CMK (cell line): ENCODE measurements around the gene NFILZ.
"Not testable (repeated sequence)": the region's sequence is repeated elsewhere in the genome, so short reads cannot be mapped to it uniquely, and the experiment has no call there.

Experiments used
- DNase-seq: peaks from one replicate; pipeline ENCODE4 v3.0.0-alpha.2; 2010; ENCODE audit warnings: low read depth

NFILZ gene

GRCh38 chr19:8611391-8611876 lies 19.0 kb upstream of the NFILZ start:
- DNase-seq: no peak

- no peak for DNase-seq
Observed at GRCh38 chr19:8611877-8612806, 18.3 kb upstream of the NFILZ start.

- no peak for DNase-seq
Observed at GRCh38 chr19:8612807-8613171, 17.6 kb upstream of the NFILZ start.

DNA sequence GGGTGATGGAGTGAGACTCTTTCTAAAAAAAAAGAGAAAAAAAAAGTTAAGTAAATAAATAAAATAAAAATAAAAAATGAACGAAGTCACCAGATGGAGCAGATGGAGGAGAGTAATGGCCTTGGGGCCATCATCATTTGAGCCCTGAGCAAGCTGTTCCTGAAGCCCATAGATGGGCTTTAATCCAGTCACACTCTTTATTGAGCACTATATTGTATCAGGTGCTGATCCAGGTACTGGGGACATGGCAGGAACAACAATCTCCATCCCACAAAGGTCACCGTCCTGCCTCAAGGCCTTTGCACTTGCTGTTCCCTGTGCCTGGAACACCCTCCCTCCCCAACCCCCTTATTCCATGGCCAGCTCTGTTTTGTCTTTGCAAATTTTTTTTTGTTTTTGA lies 16.0 kb upstream of the NFILZ start:
- no peak for DNase-seq

DNA sequence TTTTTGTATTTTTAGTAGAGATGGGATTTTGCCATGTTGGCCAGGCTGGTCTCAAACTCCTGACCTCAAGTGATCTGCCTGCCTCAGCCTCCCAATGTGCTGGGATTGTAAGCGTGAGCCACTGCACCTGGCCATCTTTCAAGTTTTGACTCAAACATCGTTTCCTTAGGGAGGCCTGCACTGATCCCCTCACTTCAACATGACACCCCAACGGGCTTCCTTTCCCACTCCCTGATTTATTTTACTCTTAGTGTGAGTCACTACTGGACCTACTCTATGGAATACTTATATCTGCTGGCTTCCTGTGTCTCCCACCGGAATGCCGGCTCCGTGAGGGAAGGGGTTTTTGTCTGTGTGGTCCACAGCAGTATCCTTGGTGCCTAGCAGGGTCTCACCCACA lies 15.4 kb upstream of the NFILZ start:
- no peak for DNase-seq

DNA sequence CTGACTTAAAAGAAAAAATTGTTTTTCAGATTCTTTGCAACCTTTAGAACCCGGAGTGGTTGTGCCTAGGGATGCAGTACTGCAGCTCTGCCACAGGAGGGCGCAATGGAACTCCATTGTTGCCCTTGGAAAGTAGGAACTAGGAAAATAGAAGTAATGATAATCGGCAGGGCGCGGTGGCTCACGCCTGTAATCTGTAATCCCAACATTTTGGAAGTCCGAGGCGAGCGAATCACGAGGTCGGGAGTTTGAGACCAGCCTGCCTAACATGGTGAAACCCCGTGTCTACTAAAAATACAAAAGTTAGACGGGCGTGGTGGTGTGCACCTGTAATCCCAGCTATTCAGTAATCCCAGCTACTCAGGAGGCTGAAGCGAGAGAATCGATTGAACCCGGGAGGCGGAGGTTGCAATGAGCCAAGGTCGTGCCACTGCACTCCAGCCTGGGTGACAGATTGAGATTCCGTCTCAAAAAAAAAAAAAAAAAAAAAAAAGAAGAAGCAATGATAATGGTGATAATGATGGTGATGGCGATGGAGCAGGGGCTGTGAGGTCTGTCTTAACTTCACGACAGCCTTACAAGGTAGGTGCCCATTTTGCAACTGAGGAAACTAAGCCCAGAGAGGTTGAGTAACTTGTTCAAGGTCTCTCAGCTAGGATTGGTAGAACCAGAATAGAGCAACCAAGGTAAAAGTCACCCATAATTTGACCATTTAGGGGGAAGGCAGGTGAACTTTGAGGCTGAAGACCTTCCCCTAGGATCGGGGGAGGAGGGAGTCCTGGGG lies 14.4 kb upstream of the NFILZ start:
- peak; percentile 30 for DNase-seq

- no peak for DNase-seq
Observed at GRCh38 chr19:8616861-8617260, 13.6 kb upstream of the NFILZ start.

DNA sequence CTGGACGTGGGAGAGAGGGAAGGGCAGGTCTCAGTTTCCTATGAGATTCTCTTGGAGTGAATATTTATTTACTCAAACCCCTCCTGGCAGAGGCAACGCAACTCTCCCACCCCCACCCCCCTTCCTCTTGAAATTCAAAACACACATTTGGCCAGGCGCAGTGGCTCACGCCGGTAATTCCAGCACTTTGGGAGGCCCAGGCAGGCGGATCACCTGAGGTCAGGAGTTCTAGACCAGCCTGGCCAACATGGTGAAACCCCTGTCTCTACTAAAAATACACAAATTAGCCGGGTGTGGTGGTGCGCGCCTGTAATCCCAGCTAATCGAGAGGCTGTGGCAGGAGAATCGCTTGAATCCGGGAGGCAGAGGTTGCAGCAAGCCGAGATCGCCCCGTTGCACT lies 13.1 kb upstream of the NFILZ start:
- not testable (repeated sequence) for DNase-seq

DNA sequence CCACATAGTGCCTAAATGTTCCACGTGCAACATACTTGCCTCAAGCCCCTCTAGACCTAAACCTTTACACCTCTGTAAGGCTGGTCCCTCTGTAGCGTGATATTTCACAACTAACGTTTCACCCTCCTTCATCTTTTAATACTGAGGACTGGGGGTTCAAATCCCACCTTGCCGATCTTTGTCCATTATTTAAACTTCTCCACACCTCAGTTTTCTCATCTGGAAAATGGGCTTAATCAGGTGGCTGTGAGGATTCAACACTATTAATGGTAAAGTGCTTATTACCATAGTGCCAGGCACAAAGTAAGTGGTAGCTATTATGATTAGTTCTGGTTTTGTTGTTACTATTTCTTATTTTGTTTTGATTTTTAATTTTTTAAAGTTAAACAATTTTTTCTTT lies 12.4 kb upstream of the NFILZ start:
- no peak for DNase-seq

- no peak for DNase-seq
Observed at GRCh38 chr19:8618751-8619150, 11.7 kb upstream of the NFILZ start.

DNA sequence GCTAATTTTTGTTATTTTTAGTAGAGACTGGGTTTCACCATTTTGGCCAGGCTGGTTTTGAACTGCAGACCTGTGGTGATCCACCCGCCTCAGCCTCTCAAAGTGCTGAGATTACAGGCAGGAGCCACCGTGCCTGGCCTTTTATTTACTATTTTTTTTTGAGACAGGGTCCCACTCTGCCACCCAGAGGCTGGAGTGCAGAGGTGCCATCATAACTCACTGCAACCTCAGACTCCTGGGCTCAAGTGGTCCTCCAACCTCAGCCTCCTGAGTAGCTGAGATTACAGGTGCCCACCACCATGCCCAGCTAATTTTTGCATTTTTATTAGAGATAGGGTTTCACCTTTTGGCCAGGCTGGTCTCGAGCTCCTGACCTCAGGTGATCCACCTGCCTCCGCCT lies 7.5 kb upstream of the NFILZ start:
- not testable (repeated sequence) for DNase-seq

- DNase-seq: no peak
Observed at GRCh38 chr19:8626842-8627241, 3.6 kb upstream of the NFILZ start.

DNA sequence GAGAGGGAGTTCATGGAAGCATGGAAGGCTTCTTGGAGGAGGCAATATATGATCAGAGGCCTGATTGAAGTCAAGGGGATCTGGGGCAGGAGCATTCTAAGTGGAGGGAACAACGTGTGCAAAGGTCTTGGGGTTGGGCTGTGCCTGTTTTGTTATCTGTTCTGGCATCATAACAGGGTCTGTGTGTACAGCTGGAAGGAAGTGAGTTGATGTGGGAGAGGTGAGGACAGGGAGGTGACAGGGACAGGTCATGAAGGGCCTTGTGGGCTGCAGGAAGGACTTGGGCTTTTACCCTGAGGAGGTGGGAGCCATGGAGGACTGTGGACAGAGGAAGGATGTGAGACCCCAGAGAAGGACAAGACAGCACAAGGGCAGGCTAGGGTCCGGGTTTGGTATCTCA lies 1.2 kb upstream of the NFILZ start:
- DNase-seq: no peak

DNA sequence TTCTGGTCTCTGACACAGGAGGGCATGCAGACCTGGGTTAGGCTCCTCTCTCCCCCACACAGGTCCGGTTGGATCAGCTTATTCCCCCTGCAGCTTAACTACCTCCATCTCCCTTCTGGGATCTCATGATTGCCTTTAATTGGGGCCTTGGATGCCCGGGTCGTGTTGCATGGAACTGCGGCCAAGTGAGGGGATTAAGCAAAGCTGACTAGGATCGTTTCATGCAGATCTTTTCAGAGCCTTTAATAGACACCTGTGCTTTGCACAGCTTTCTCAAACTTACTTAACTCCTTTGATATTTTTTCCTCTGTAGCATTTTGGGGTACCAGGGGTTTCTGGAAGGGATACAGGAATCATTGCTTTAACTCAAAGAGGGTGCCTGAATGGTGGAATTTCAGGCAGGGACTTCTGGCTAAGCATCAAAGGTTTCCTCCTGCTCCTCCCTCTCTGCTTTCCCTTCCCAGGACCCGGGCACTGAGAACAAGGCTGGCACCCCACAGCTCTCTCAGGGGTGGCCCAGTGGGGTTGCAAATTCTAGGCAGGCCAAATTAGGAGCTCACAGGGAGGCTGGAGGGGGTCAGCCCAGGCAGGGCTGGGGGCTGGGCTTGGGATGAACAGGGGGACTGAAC lies 477 bp downstream of the NFILZ start:
- no peak for DNase-seq

DNA sequence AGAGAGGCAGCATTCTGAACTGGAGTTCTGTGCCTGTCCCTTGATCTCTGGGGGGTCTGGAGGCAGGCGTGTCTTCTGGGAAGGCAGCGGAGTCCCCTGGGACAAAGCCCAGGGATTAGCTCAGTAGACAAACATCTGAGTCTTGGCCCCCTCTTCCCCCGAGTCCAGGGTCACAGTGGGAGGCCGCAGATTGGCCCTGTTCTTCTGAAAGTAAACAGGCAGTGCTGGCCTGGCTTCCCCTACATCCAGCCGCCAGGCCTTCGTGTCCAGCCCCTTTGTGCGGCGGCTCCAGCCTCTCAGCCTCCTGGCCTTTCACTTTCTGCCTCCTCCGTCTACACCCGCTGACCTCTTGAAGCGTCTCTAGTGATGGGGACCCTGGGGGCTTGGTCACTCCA lies 989 bp downstream of the NFILZ start:
- no peak for DNase-seq

GRCh38 chr19:8635422-8635821 lies 5.0 kb downstream of the NFILZ start:
- DNase-seq: no peak

DNA sequence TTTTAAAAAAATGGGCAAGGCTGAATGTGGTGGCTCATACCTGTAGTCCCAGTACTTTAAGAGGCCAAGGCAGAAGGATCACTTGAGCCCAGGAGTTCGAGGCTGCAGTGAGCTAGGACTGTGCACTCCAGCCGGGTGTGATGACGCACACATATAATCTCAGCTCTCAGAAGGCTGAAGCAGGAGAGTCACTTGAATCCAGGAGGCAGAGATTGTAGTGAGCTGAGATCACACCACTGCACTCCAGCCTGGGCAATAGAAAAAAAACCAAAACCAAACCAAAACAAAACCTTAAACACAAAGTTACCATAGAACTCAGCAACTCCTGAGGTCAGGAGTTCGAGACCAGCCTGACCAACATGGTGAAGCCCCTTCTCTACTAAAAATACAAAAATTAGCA lies 6.6 kb downstream of the NFILZ start:
- DNase-seq: not testable (repeated sequence)

DNA sequence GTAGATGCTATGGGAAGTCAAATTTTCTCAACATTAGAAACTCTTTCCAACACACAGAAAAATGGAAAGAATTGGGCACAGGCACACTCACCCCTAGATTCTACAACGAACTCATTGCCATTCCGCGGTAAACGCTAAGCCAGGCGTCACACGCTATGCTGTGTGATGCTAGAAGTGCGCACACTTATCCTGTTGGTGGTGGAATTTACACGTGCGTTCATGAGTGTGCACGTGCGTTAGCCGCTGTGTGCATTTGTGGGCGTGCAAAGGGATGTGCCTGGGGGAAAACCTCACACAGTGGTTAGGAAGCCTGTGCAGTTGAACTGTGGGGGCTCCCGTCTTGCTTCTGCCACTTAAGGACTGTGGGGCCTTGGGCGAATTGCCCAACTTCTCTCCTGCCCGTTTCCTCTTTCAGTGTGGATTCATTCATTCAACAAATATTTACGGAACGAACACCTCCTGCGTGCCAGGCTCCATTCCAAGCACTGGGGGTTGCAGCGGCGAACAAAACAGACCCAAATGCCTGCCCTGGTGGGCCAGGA lies 7.7 kb downstream of the NFILZ start:
- DNase-seq: no peak

GRCh38 chr19:8639821-8640401 lies 9.5 kb downstream of the NFILZ start:
- DNase-seq: no peak

- DNase-seq: no peak
Observed at GRCh38 chr19:8640402-8641004, 10.1 kb downstream of the NFILZ start.

DNA sequence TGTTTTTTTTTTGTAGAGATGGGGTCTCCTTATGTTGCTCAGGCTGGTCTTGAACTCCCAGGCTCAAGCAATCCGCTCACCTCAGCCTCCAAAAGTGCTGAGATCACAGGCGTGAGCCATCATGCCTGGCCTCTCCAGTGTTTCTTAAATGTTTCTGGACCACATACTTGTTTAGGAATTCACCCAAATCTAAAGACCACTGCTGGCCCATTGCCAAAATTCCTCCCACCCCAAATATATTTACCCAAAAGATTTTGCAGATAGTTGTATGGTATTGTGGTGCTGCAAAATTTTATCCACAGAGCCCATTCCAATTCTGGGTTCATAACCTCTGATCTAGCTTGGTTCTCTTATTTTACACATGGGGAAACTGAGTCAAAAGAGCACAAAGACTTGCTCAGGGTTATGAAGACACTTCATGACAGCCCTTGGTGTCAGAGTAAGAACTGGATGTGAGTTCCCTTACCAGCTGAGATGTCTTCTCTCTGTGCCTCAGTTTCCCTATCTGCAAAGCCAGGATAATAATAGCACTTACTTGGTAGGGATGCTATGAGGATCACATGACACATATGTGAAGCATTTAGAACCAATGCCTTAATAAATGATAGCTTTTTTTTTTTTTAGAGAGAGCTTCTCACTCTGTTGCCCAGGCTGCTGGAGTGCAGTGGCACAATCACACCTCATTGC lies 10.9 kb downstream of the NFILZ start:
- DNase-seq: no peak
